GM19193 (cell line): ENCODE results near the gene MRPS18A.

Source experiments
- POLR2A ChIP-seq: IDR thresholded peaks from 4 replicates; pipeline ENCODE4 v1.6.1; 2011; ENCODE audit not compliant: insufficient read depth, insufficient read length; ENCODE audit errors: extremely low read depth

Gene MRPS18A

GRCh38 chr6:43708860-43709653 lies 21.5 kb upstream of the MRPS18A start:
- no peak for TF ChIP-seq POLR2A

GRCh38 chr6:43707767-43708166 lies 20.2 kb upstream of the MRPS18A start:
- TF ChIP-seq POLR2A, result no peak

- no peak for TF ChIP-seq POLR2A
These were observed 19.7 kb upstream of the MRPS18A start for GRCh38 chr6:43707269-43707668.

GRCh38 chr6:43706788-43707187 lies 19.2 kb upstream of the MRPS18A start:
- TF ChIP-seq POLR2A, result no peak

- TF ChIP-seq POLR2A, result no peak
These were observed 18.4 kb upstream of the MRPS18A start for GRCh38 chr6:43705996-43706395.

- no peak for TF ChIP-seq POLR2A
These were observed 16.2 kb upstream of the MRPS18A start for GRCh38 chr6:43703512-43704429.

- peak; percentile 46 for TF ChIP-seq POLR2A
These were observed 15.2 kb upstream of the MRPS18A start for GRCh38 chr6:43702534-43703440.

- TF ChIP-seq POLR2A, result no peak
These were observed 14.6 kb upstream of the MRPS18A start for GRCh38 chr6:43702171-43702533.

- no peak for TF ChIP-seq POLR2A
These were observed 12.1 kb upstream of the MRPS18A start for GRCh38 chr6:43699564-43700186.

GRCh38 chr6:43698584-43699349 lies 11.2 kb upstream of the MRPS18A start:
- no peak for TF ChIP-seq POLR2A

GRCh38 chr6:43697421-43697820 lies 9.8 kb upstream of the MRPS18A start:
- no peak for TF ChIP-seq POLR2A

GRCh38 chr6:43695967-43696291 lies 8.3 kb upstream of the MRPS18A start:
- TF ChIP-seq POLR2A, result no peak

- TF ChIP-seq POLR2A, result no peak
These were observed 7.8 kb upstream of the MRPS18A start for GRCh38 chr6:43695215-43695966.
